Activated CD8-positive, alpha-beta T cell treated with anti-CD3 and anti-CD28 coated beads, Interleukin-2, amount 10 ng/mL, durations not matched to agents 7 days and 5 days (primary cell): ENCODE measurements around the gene NEB. TPM values are rescaled to one million over a fixed set of nuclear protein-coding genes. Genes with fewer than 3 reads are reported as not detected.

Experiments used
- ATAC-seq: fragments of 150-1000 bp; cut with Tn5 transposase; one replicate; pipeline ENCODE4 v1.10.0; 2021; ENCODE audit warnings: moderate library complexity
- CTCF ChIA-PET: fragments of 350-600 bp; sonication (Branson Sonifier 250); formaldehyde crosslinking; loops from one replicate; lab custom pipeline; 2021; ENCODE audit warnings: antibody characterized with exemption; lab: Charles Lee
- POLR2A ChIA-PET: fragments of 350-600 bp; sonication (Branson Sonifier 250); formaldehyde crosslinking; loops from one replicate; lab custom pipeline; 2021; ENCODE audit warnings: antibody characterized with exemption; lab: Charles Lee
- DNase-seq: peaks from one replicate; pipeline ENCODE4 v3.0.0-alpha.2; 2020
- H3K27ac Mint-ChIP-seq: one replicate; pipeline ENCODE4 v1.8.0; 2021; ENCODE audit warnings: mild to moderate bottlenecking, mixed read lengths
- H3K27me3 Mint-ChIP-seq: one replicate; pipeline ENCODE4 v1.8.0; 2021; ENCODE audit warnings: low read depth, mixed read lengths
- H3K36me3 Mint-ChIP-seq: one replicate; pipeline ENCODE4 v1.8.0; 2021; ENCODE audit warnings: low read depth, mixed read lengths
- H3K4me1 Mint-ChIP-seq: one replicate; pipeline ENCODE4 v1.8.0; 2021; ENCODE audit warnings: low read depth, mixed read lengths
- H3K4me3 Mint-ChIP-seq: one replicate; pipeline ENCODE4 v1.8.0; 2021; ENCODE audit warnings: mild to moderate bottlenecking, mixed read lengths
- H3K9me3 Mint-ChIP-seq: one replicate; pipeline ENCODE4 v1.8.0; 2022; ENCODE audit warnings: mixed read lengths; ENCODE audit not compliant: insufficient read depth
- total RNA-seq, 2 experiments: library from RNA; stranded (reverse); gene quantifications; one replicate each; pipeline ENCODE4 v1.2.3, GENCODE V29; 2021

Gene NEB
- total RNA-seq: under 1 TPM; 0.31 to 0.40 TPM

DNA sequence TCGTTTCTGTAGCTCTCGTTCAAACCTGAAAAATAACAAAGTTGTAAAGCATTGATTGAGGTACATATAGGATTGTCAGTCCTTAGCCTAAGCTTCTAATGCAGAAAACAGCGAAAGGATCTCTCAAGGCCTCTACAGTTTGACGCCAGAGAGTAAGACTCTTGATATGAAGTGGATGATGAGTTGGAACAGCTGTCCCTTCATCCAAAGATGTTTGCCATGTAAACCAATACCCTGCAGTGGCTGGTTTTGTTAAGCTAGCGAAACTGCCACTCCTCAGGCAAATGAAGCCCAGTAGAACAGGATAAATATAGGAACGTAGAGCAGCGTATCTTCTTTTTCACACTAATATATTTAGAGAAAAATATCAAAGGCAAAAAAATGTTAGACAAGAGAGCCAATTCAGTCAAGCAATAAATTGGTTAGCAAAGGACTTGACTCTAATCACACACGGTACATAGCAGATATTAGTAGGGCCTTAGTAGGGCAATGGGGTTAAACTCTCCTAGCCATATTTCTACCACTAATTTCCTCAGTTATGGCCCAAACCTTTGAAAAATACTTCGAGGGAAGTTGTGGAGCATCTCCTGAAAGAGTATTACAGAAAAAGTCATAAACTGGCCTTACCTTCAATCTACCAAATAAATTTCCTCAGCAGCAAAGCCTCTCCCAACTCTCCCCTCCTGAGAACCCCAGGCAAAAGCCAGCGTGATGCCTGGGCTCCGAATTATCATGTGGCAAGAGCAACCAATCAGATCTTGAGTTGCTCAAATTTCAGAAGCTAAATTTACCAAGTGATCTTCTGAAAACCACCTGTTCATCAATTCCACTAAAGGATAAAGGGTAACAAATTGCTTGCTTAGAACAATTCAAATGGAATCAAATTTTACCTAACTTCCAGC is at the start of gene NEB:
Gene NEB, minus strand, starts transcription at position 706 of the 902 bp plus-strand sequence. CDS start 1,320 bp downstream, outside the sequence.
- H3K27me3 Mint-ChIP-seq: peaks cover 8% of the 10 kb centered on the region
- CTCF ChIA-PET: no interaction called here
- no peaks in the 10 kb centered on the region for H3K4me1 Mint-ChIP-seq
- H3K27ac Mint-ChIP-seq: no peak within 1 kb of the TSS
- DNase-seq: no peak
- no peaks in the 10 kb centered on the region for H3K9me3 Mint-ChIP-seq
- POLR2A ChIA-PET: no interaction called here
- no peak within 1 kb of the TSS for H3K4me3 Mint-ChIP-seq
- H3K36me3 Mint-ChIP-seq: no peaks in the 10 kb centered on the region
- no peak for ATAC-seq

GRCh38 chr2:151783133-151783520 is 48.9 kb upstream of the NEB start:
- peaks cover 3% of the 10 kb centered on the region for H3K9me3 Mint-ChIP-seq
- no peak for ATAC-seq

GRCh38 chr2:151782378-151783132 is 48.3 kb upstream of the NEB start:
- ChIA-PET CTCF (no interaction called here), POLR2A (no interaction called here)
- peaks cover 36% of the 10 kb centered on the region for H3K36me3 Mint-ChIP-seq
- no peak overlapping the region for H3K27ac Mint-ChIP-seq
- H3K4me1 Mint-ChIP-seq: no peaks in the 10 kb centered on the region
- no peak for DNase-seq
- peaks cover 3% of the 10 kb centered on the region for H3K9me3 Mint-ChIP-seq
- no peak overlapping the region for H3K4me3 Mint-ChIP-seq
- no peak for ATAC-seq
- no peaks in the 10 kb centered on the region for H3K27me3 Mint-ChIP-seq

More at GRCh38 chr2:151783133-151783520, 48.9 kb upstream of the NEB start:
- H3K4me1 Mint-ChIP-seq: no peaks in the 10 kb centered on the region
- ChIA-PET POLR2A (no interaction called here), CTCF (no interaction called here)
- peaks cover 35% of the 10 kb centered on the region for H3K36me3 Mint-ChIP-seq
- H3K27me3 Mint-ChIP-seq: no peaks in the 10 kb centered on the region
- H3K4me3 Mint-ChIP-seq: no peak overlapping the region
- no peak overlapping the region for H3K27ac Mint-ChIP-seq
- DNase-seq: no peak

DNA sequence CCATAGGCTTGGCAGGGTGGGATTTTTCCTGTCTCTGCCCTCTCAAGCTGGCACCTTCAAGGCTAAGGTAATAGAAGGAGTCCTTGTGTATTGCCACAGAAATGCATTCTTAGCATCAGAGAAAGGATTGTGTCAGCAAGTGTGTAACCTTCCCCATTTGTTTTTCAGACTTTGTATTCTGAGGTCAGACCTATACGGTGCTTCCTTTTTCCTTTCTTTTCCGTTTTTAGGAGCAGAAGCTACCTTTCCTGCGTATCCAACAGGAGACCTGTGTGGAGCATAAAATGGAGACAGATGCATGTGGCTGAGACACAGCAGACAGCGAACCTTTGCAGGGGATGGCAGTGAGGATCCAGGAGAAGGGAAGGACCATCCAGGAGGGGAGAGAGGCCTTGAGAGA is 47.4 kb upstream of the NEB start:
- H3K27me3 Mint-ChIP-seq: no peaks in the 10 kb centered on the region
- H3K36me3 Mint-ChIP-seq: peaks cover 40% of the 10 kb centered on the region
- no peak for ATAC-seq
- peaks cover 3% of the 10 kb centered on the region for H3K9me3 Mint-ChIP-seq
- POLR2A ChIA-PET: no interaction called here
- no peak overlapping the region for H3K4me3 Mint-ChIP-seq
- DNase-seq: no peak
- H3K27ac Mint-ChIP-seq: no peak overlapping the region
- CTCF ChIA-PET: no interaction called here
- H3K4me1 Mint-ChIP-seq: no peaks in the 10 kb centered on the region

GRCh38 chr2:151780938-151781337 is 46.7 kb upstream of the NEB start:
- no peak for ATAC-seq
- ChIA-PET CTCF (no interaction called here), POLR2A (no interaction called here)
- no peaks in the 10 kb centered on the region for H3K27me3 Mint-ChIP-seq
- H3K36me3 Mint-ChIP-seq: peaks cover 46% of the 10 kb centered on the region
- H3K4me3 Mint-ChIP-seq: no peak overlapping the region
- H3K9me3 Mint-ChIP-seq: peaks cover 3% of the 10 kb centered on the region
- H3K4me1 Mint-ChIP-seq: no peaks in the 10 kb centered on the region
- DNase-seq: no peak
- H3K27ac Mint-ChIP-seq: no peak overlapping the region

DNA sequence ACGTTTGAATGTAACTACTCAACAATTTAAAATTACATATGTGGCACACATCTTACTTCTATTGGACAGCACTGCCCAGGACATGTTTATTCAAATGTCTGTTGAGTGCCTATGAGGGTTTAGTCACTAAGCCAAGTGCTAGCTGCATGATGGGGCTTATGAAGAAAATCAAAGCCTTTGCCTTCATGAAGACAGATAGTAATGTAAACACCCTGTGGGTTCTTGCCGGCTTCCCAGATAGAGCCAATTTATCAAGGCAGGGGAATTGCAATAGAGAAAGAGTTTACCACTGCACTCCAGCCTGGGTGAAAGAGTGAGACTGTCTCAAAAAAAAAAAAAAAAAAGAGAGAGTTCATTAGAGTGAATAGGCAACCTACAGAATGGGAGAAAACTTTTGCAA is 43.7 kb upstream of the NEB start:
- H3K4me1 Mint-ChIP-seq: no peaks in the 10 kb centered on the region
- no peak overlapping the region for H3K27ac Mint-ChIP-seq
- no peaks in the 10 kb centered on the region for H3K27me3 Mint-ChIP-seq
- ATAC-seq (no peak), DNase-seq (no peak)
- H3K4me3 Mint-ChIP-seq: no peak overlapping the region
- H3K9me3 Mint-ChIP-seq: peaks cover 3% of the 10 kb centered on the region
- peaks cover 34% of the 10 kb centered on the region for H3K36me3 Mint-ChIP-seq
- ChIA-PET CTCF (interaction anchor here (1.6 kb wide), 1 partner anchor 80 kb away, joined by 3 read pairs; no protein-coding TSS in a partner anchor), POLR2A (no interaction called here)

- Mint-ChIP-seq H3K27me3 (no peaks in the 10 kb centered on the region), H3K9me3 (peaks cover 3% of the 10 kb centered on the region), H3K4me3 (no peak overlapping the region), H3K27ac (no peak overlapping the region), H3K4me1 (no peaks in the 10 kb centered on the region), H3K36me3 (peaks cover 30% of the 10 kb centered on the region)
- ChIA-PET CTCF (interaction anchor here (1.6 kb wide), 1 partner anchor 80 kb away, joined by 3 read pairs; no protein-coding TSS in a partner anchor), POLR2A (no interaction called here)
- ATAC-seq (no peak), DNase-seq (no peak)
Observed at GRCh38 chr2:151777487-151777886, 43.2 kb upstream of the NEB start.

DNA sequence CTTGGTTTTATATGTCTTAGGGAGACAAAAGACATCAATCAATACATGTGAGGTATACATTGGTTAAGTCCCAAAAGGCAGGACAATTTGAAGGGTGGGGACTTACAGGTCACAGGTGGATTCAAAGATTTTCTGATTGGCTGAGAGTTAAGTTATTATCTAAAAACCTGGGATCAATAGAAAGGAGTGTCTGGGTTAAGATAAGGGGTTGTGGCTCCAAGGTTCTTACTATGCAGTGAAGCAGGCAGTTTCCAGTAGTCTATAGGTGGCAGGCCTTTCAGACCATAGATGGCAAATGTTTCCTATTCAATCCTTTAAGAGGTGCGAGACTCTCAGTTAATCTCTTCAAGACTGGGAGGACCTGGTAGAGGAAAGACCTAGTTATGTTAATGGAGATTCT is 42.1 kb upstream of the NEB start:
- H3K4me3 Mint-ChIP-seq: no peak overlapping the region
- no peak overlapping the region for H3K27ac Mint-ChIP-seq
- H3K4me1 Mint-ChIP-seq: no peaks in the 10 kb centered on the region
- POLR2A ChIA-PET: no interaction called here
- peaks cover 30% of the 10 kb centered on the region for H3K36me3 Mint-ChIP-seq
- no peak for ATAC-seq
- H3K9me3 Mint-ChIP-seq: peaks cover 3% of the 10 kb centered on the region
- no peaks in the 10 kb centered on the region for H3K27me3 Mint-ChIP-seq
- CTCF ChIA-PET: interaction anchor here (1.6 kb wide), 1 partner anchor 81 kb away, joined by 3 read pairs; no protein-coding TSS in a partner anchor
- no peak for DNase-seq

DNA sequence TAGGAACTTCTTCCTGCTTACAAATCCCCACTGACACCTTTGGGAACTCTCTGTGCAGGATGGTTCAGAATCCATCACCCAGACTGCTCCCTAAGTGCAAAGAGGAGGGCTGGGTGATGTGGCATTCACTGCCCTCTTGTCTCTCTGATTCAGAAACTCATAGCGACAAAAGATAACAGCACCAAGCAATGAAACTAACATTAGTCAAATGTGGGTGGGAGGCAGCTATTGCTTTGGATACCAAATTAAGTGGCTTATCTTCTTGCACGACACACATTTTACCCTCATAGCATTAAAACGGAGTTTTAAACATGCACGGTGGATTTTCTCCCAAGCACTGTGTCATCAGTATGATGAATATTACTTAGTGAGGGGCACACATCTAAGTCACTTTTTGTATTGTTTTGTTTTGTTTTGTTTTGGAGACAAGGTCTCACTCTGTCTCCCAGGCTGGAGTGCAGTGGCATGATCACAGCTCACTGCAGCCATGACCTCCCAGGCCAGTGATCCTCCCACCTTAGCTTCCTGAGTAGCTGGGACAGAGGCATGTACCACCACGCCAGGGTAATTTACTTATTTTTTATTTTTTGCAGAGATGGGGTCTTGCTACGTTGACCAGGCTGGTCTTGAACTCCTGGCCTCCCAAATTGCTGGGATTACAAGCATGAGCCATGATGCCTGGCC is 40.9 kb upstream of the NEB start:
- ATAC-seq (no peak), DNase-seq (no peak)
- ChIA-PET POLR2A (no interaction called here), CTCF (no interaction called here)
- Mint-ChIP-seq H3K27ac (no peak overlapping the region), H3K4me3 (no peak overlapping the region), H3K4me1 (no peaks in the 10 kb centered on the region), H3K27me3 (no peaks in the 10 kb centered on the region), H3K36me3 (peaks cover 30% of the 10 kb centered on the region), H3K9me3 (peaks cover 3% of the 10 kb centered on the region)

- Mint-ChIP-seq H3K27ac (no peak overlapping the region), H3K4me1 (no peaks in the 10 kb centered on the region), H3K4me3 (no peak overlapping the region), H3K27me3 (no peaks in the 10 kb centered on the region), H3K36me3 (peaks cover 23% of the 10 kb centered on the region), H3K9me3 (peaks cover 3% of the 10 kb centered on the region)
- POLR2A ChIA-PET: no interaction called here
- DNase-seq: no peak
- ATAC-seq: no peak
- CTCF ChIA-PET: no interaction called here
Observed at GRCh38 chr2:151774506-151774905, 40.2 kb upstream of the NEB start.

- no peaks in the 10 kb centered on the region for H3K4me1 Mint-ChIP-seq
- no peaks in the 10 kb centered on the region for H3K9me3 Mint-ChIP-seq
- no peaks in the 10 kb centered on the region for H3K27me3 Mint-ChIP-seq
- H3K4me3 Mint-ChIP-seq: no peak overlapping the region
- ATAC-seq: no peak
- no peak overlapping the region for H3K27ac Mint-ChIP-seq
- H3K36me3 Mint-ChIP-seq: peaks cover 9% of the 10 kb centered on the region
- ChIA-PET POLR2A (no interaction called here), CTCF (interaction anchor here (0.8 kb wide), 1 partner anchor 37 kb away, joined by 3 read pairs; no protein-coding TSS in a partner anchor)
- DNase-seq: no peak
Observed at GRCh38 chr2:151771599-151772358, 37.5 kb upstream of the NEB start.
